GM19023 (cell line): ENCODE data around the gene SLC10A3.
"Not testable (repeated sequence)": the region's sequence is repeated elsewhere in the genome, so short reads cannot be mapped to it uniquely, and the experiment has no call there.

Experiments
- ATAC-seq: cut with Tn5 transposase; IDR thresholded peaks from one replicate; pipeline ENCODE4 v1.9.1; 2021; ENCODE audit warnings: mild to moderate bottlenecking, moderate library complexity; ENCODE audit not compliant: unreplicated experiment

The SLC10A3 gene

GRCh38 chrX:154509455-154509854, 19.0 kb upstream of the SLC10A3 start:
- no peak for ATAC-seq

GRCh38 chrX:154508384-154508745, 17.9 kb upstream of the SLC10A3 start:
- ATAC-seq: no peak

GRCh38 chrX:154507673-154508383, 17.4 kb upstream of the SLC10A3 start:
- ATAC-seq: no peak

GRCh38 chrX:154506483-154507332, 16.3 kb upstream of the SLC10A3 start:
- ATAC-seq: no peak

GRCh38 chrX:154505734-154506133, 15.3 kb upstream of the SLC10A3 start:
- no peak for ATAC-seq

- no peak for ATAC-seq
Observed at GRCh38 chrX:154502989-154503388, 12.6 kb upstream of the SLC10A3 start.

- ATAC-seq: no peak
Observed at GRCh38 chrX:154502098-154502497, 11.7 kb upstream of the SLC10A3 start.

- ATAC-seq: not testable (repeated sequence)
Observed at GRCh38 chrX:154501423-154501822, 11.0 kb upstream of the SLC10A3 start.

GRCh38 chrX:154496591-154497137, 6.2 kb upstream of the SLC10A3 start:
- ATAC-seq: not testable (repeated sequence)

- ATAC-seq: no peak
Observed at GRCh38 chrX:154495472-154495922, 5.1 kb upstream of the SLC10A3 start.

- no peak for ATAC-seq
Observed at GRCh38 chrX:154494715-154495114, 4.3 kb upstream of the SLC10A3 start.

GRCh38 chrX:154490021-154490413, 412 bp downstream of the SLC10A3 start:
- ATAC-seq: peak; percentile 8

- no peak for ATAC-seq
Observed at GRCh38 chrX:154489182-154489581, 1.2 kb downstream of the SLC10A3 start.

GRCh38 chrX:154488336-154489075, 1.9 kb downstream of the SLC10A3 start:
- ATAC-seq: no peak

- no peak for ATAC-seq
Observed at GRCh38 chrX:154487518-154488290, 2.7 kb downstream of the SLC10A3 start.

GRCh38 chrX:154486396-154487207, 3.8 kb downstream of the SLC10A3 start, which contains the start of gene UBL4A:
Gene UBL4A (minus strand): TSS chrX:154486615. CDS start chrX:154486584, 31 bp downstream.
- no peak for ATAC-seq

- no peak for ATAC-seq
Observed at GRCh38 chrX:154486052-154486395, 4.4 kb downstream of the SLC10A3 start.

GRCh38 chrX:154485150-154486051, 5.0 kb downstream of the SLC10A3 start:
- ATAC-seq: no peak
